ENCODE data around the gene RACGAP1.

GRCh38 chr12:50004696-50005095 is 20.6 kb downstream of the RACGAP1 start:
- TF ChIP-seq, protein P1, sequence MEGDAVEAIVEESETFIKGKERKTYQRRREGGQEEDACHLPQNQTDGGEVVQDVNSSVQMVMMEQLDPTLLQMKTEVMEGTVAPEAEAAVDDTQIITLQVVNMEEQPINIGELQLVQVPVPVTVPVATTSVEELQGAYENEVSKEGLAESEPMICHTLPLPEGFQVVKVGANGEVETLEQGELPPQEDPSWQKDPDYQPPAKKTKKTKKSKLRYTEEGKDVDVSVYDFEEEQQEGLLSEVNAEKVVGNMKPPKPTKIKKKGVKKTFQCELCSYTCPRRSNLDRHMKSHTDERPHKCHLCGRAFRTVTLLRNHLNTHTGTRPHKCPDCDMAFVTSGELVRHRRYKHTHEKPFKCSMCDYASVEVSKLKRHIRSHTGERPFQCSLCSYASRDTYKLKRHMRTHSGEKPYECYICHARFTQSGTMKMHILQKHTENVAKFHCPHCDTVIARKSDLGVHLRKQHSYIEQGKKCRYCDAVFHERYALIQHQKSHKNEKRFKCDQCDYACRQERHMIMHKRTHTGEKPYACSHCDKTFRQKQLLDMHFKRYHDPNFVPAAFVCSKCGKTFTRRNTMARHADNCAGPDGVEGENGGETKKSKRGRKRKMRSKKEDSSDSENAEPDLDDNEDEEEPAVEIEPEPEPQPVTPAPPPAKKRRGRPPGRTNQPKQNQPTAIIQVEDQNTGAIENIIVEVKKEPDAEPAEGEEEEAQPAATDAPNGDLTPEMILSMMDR (IDR thresholded peaks at IDR 0.05; ENCODE audit: poor library complexity, severe bottlenecking) = no peak
- no peak for TF ChIP-seq POLR2AphosphoS5 (IDR thresholded peaks at IDR 0.05)

All from neural cell (in vitro differentiated cells).